Measurements from ENCODE around the gene SHBG.
"Not testable (repeated sequence)": the region's sequence is repeated elsewhere in the genome, so short reads cannot be mapped to it uniquely, and the experiment has no call there.

Gene SHBG

GRCh38 chr17:7629939-7630571 lies at the start of gene SHBG:
Gene SHBG, plus strand, starts transcription at chr17:7630135. Its CDS starts 38 bp downstream, at chr17:7630173.
- no peak for DNase-seq

- DNase-seq: no peak
These were observed 49.0 kb upstream of the SHBG start for GRCh38 chr17:7580604-7581575.

GRCh38 chr17:7582396-7583252 lies 47.3 kb upstream of the SHBG start:
- no peak for DNase-seq

- peak; percentile 33 for DNase-seq
These were observed 46.5 kb upstream of the SHBG start, which contains the start of gene MPDU1 for GRCh38 chr17:7583253-7584109. Gene MPDU1, plus strand, starts transcription at chr17:7583852. Its CDS starts 11 bp downstream, at chr17:7583863.

GRCh38 chr17:7586673-7587419 lies 43.1 kb upstream of the SHBG start:
- no peak for DNase-seq

GRCh38 chr17:7587420-7588151 lies 42.3 kb upstream of the SHBG start:
- DNase-seq: no peak

GRCh38 chr17:7588553-7589203 lies 41.3 kb upstream of the SHBG start:
- DNase-seq: no peak

- DNase-seq: no peak
These were observed 40.6 kb upstream of the SHBG start for GRCh38 chr17:7589204-7589868.

GRCh38 chr17:7589891-7590691 lies 39.8 kb upstream of the SHBG start, which contains the start of gene SOX15:
Gene SOX15, minus strand, starts transcription at chr17:7590094. Its CDS starts 418 bp downstream, at chr17:7589676.
- no peak for DNase-seq

GRCh38 chr17:7590743-7591142 lies 39.2 kb upstream of the SHBG start:
- DNase-seq: no peak

- DNase-seq: no peak
These were observed 38.3 kb upstream of the SHBG start for GRCh38 chr17:7591596-7591995.

- no peak for DNase-seq
These were observed 37.4 kb upstream of the SHBG start for GRCh38 chr17:7592422-7593021.

- no peak for DNase-seq
These were observed 36.6 kb upstream of the SHBG start for GRCh38 chr17:7593296-7593695.

GRCh38 chr17:7597561-7597960 lies 32.4 kb upstream of the SHBG start:
- not testable (repeated sequence) for DNase-seq

GRCh38 chr17:7606280-7606679 lies 23.7 kb upstream of the SHBG start:
- DNase-seq: no peak

GRCh38 chr17:7610641-7611040 lies 19.3 kb upstream of the SHBG start:
- no peak for DNase-seq

- no peak for DNase-seq
These were observed 18.2 kb upstream of the SHBG start for GRCh38 chr17:7611635-7612293.

- no peak for DNase-seq
These were observed 17.7 kb upstream of the SHBG start for GRCh38 chr17:7612294-7612640.
